Mucosa of descending colon (tissue), 3 donors: ENCODE results near the gene ANLN. TPM values are rescaled to one million over a fixed set of nuclear protein-coding genes. Genes with fewer than 3 reads are reported as not detected.
"Not testable (repeated sequence)": the region's sequence is repeated elsewhere in the genome, so short reads cannot be mapped to it uniquely, and the experiment has no call there.

Source experiments
- ATAC-seq: fragments of 200-7000 bp; cut with Tn5 transposase; one replicate; pipeline ENCODE4 v1.9.1; 2020; ENCODE audit warnings: mild to moderate bottlenecking, moderate library complexity
- DNase-seq, 3 donors: peaks; one replicate each; pipeline ENCODE4 v3.0.0-alpha.2; 2020
- H3K36me3 ChIP-seq: fragments of 200-600 bp; one replicate; pipeline ENCODE4 v1.8.0; 2021; ENCODE audit warnings: low read depth, mild to moderate bottlenecking
- H3K4me1 ChIP-seq: fragments of 200-600 bp; one replicate; pipeline ENCODE4 v1.8.0; 2021; ENCODE audit warnings: low read depth, mild to moderate bottlenecking
- H3K4me3 ChIP-seq: fragments of 200-600 bp; one replicate; pipeline ENCODE4 v1.8.0; 2021; ENCODE audit warnings: mild to moderate bottlenecking
- H3K9me3 ChIP-seq: fragments of 200-600 bp; one replicate; pipeline ENCODE4 v1.8.0; 2021; ENCODE audit warnings: mild to moderate bottlenecking
- CTCF ChIP-seq: fragments of 200-600 bp; IDR thresholded peaks from one replicate; pipeline ENCODE4 v1.8.0; 2022; ENCODE audit warnings: antibody characterized with exemption, mild to moderate bottlenecking
- intact Hi-C, 2 donors: fragments of 100-400 bp; cut with DNase I in 1 of 2; cut with micrococcal nuclease in 1 of 2; formaldehyde crosslinking; loops; one replicate each; pipeline versions ENCODE4 v1.11.0 to v1.11.1; 2022; cut with DNase I, micrococcal nuclease
- total RNA-seq, 3 donors: library from RNA; stranded (reverse); fragmentation: NEBNext Ultra II Directional in 2 of 3; extraction: Animal tissue kit (Norgen Biotek cat#: 25700) in 2 of 3; gene quantifications; one replicate each; pipeline versions ENCODE4 v1.2.1 to v1.2.4, GENCODE V29; 2021 to 2023
- donor health status: DM: no; HTN: no; CAD: no; lungs with moderate emphysema.
- donor health status: DM: no; HTN: no; CAD: no.
- donor health status: DM: no; HTN: yes; CAD: no.

ANLN gene
- total RNA-seq, 3 donors from 2014 or later = 3.8 to 23.7 (median 6.4) TPM

- Histone ChIP-seq H3K36me3 (no peaks in the 10 kb centered on the region), H3K4me3 (no peak overlapping the region), H3K9me3 (no peaks in the 10 kb centered on the region), H3K4me1 (no peaks in the 10 kb centered on the region)
- ATAC-seq (no peak), DNase-seq (no peak)
- intact Hi-C loops = no loop called here
- TF ChIP-seq CTCF = no peak
These were observed 71.3 kb downstream of the ANLN start for GRCh38 chr7:36460811-36461429.

GRCh38 chr7:36462551-36463137, 73.0 kb downstream of the ANLN start:
- DNase-seq = no peak
- TF ChIP-seq CTCF = no peak
- ATAC-seq = no peak
- no peaks in the 10 kb centered on the region for H3K4me1 ChIP-seq
- H3K36me3 ChIP-seq = no peaks in the 10 kb centered on the region
- no peak overlapping the region for H3K4me3 ChIP-seq
- intact Hi-C loops = no loop called here
- H3K9me3 ChIP-seq = no peaks in the 10 kb centered on the region

GRCh38 chr7:36464271-36464670, 74.6 kb downstream of the ANLN start:
- Histone ChIP-seq H3K36me3 (no peaks in the 10 kb centered on the region), H3K4me3 (no peak overlapping the region), H3K9me3 (no peaks in the 10 kb centered on the region), H3K4me1 (no peaks in the 10 kb centered on the region)
- intact Hi-C loops = no loop called here
- TF ChIP-seq CTCF = no peak
- ATAC-seq (no peak), DNase-seq (no peak)

GRCh38 chr7:36466001-36466400, 76.3 kb downstream of the ANLN start:
- H3K9me3 ChIP-seq, intact Hi-C loops, ATAC-seq, H3K36me3 ChIP-seq, H3K4me1 ChIP-seq, DNase-seq, H3K4me3 ChIP-seq: not testable (repeated sequence)

- ATAC-seq (no peak), DNase-seq (no peak)
- Histone ChIP-seq H3K9me3 (no peaks in the 10 kb centered on the region), H3K36me3 (no peaks in the 10 kb centered on the region), H3K4me3 (no peak overlapping the region), H3K4me1 (no peaks in the 10 kb centered on the region)
- TF ChIP-seq CTCF = no peak
- intact Hi-C loops = no loop called here
These were observed 78.9 kb downstream of the ANLN start for GRCh38 chr7:36468370-36469101.

GRCh38 chr7:36469236-36469635, 79.6 kb downstream of the ANLN start:
- Histone ChIP-seq H3K4me3 (no peak overlapping the region), H3K36me3 (no peaks in the 10 kb centered on the region), H3K4me1 (no peaks in the 10 kb centered on the region), H3K9me3 (no peaks in the 10 kb centered on the region)
- intact Hi-C loops = no loop called here
- no peak for TF ChIP-seq CTCF
- DNase-seq = no peak
- no peak for ATAC-seq
